ENCODE data around the gene RPL27A. TPM values are rescaled to one million over a fixed set of nuclear protein-coding genes. Genes with fewer than 3 reads are reported as not detected.
A peak's percentile ranks its signal among the peaks of the same experiment; 100 is the strongest.

RPL27A gene
- total RNA-seq, 1 donor from 2014 or later = 710 TPM

- intact Hi-C loops (cut with DNase I) = no loop called here
- ATAC-seq (no peak), DNase-seq (ENCODE audit: low spot score) (no peak)
Observed at GRCh38 chr11:8731647-8732323, 49.2 kb downstream of the RPL27A start.

- DNase-seq (ENCODE audit: low spot score) (no peak), ATAC-seq (no peak)
- intact Hi-C loops (cut with DNase I) = no loop called here
Observed at GRCh38 chr11:8732324-8732670, 49.7 kb downstream of the RPL27A start.

- intact Hi-C loops (cut with DNase I) = no loop called here
- no peak for DNase-seq (ENCODE audit: low spot score)
- ATAC-seq = peak; percentile 75
Observed at GRCh38 chr11:8732748-8733241, 50.2 kb downstream of the RPL27A start.

- no peak for DNase-seq (ENCODE audit: low spot score)
- intact Hi-C loops (cut with DNase I) = no loop called here
Observed at GRCh38 chr11:8733852-8734251, 51.3 kb downstream of the RPL27A start.

GRCh38 chr11:8735094-8735493 is 52.5 kb downstream of the RPL27A start:
- no peak for ATAC-seq
- intact Hi-C loops (cut with DNase I) = no loop called here
- DNase-seq (ENCODE audit: low spot score) = no peak

More at GRCh38 chr11:8733852-8734251, 51.3 kb downstream of the RPL27A start:
- ATAC-seq = no peak

- intact Hi-C loops (cut with DNase I) = no loop called here
- DNase-seq (ENCODE audit: low spot score) (no peak), ATAC-seq (peak; percentile 65)
Observed at GRCh38 chr11:8739309-8739793, 56.8 kb downstream of the RPL27A start.

Other genes starting within 250 kb of the RPL27A start
- gene STK33, start 88.6 kb upstream of the RPL27A start, total RNA-seq = 3.1 TPM
- gene TRIM66, start 127 bp upstream of the RPL27A start, total RNA-seq = 21.1 TPM
- gene AKIP1, start 228.4 kb downstream of the RPL27A start, total RNA-seq = 14.7 TPM

Data from sciatic nerve (tissue), 2 donors.